Nephron progenitor cell (in vitro differentiated cells): ENCODE results near the gene CIDEB.

Experiments used
- DNase-seq: peaks from one replicate; pipeline ENCODE4 v3.0.0; 2021
- H3K27ac Mint-ChIP-seq: 2 replicates; pipeline ENCODE4 v1.8.0; 2021; ENCODE audit warnings: mild to moderate bottlenecking, moderate library complexity, mixed read lengths
- H3K27me3 Mint-ChIP-seq: 2 replicates; pipeline ENCODE4 v1.8.0; 2021; ENCODE audit warnings: mild to moderate bottlenecking, low read depth, mixed read lengths; ENCODE audit not compliant: poor library complexity
- H3K36me3 Mint-ChIP-seq: 2 replicates; pipeline ENCODE4 v1.8.0; 2021; ENCODE audit warnings: low read depth, mixed read lengths
- H3K4me1 Mint-ChIP-seq: 2 replicates; pipeline ENCODE4 v1.8.0; 2021; ENCODE audit warnings: mixed read lengths
- H3K4me3 Mint-ChIP-seq: 2 replicates; pipeline ENCODE4 v1.8.0; 2021; ENCODE audit warnings: mild to moderate bottlenecking, moderate library complexity, mixed read lengths
- H3K9me3 Mint-ChIP-seq: 2 replicates; pipeline ENCODE4 v1.8.0; 2021; ENCODE audit warnings: mild to moderate bottlenecking, moderate library complexity, mixed read lengths
- TF ChIP-seq, protein P1 (sequence below): fragments of 200-600 bp; sonication (generic); IDR thresholded peaks from 2 replicates; pipeline ENCODE4 v1.5.0; 2021; ENCODE audit warnings: antibody characterized with exemption

CIDEB gene

DNA sequence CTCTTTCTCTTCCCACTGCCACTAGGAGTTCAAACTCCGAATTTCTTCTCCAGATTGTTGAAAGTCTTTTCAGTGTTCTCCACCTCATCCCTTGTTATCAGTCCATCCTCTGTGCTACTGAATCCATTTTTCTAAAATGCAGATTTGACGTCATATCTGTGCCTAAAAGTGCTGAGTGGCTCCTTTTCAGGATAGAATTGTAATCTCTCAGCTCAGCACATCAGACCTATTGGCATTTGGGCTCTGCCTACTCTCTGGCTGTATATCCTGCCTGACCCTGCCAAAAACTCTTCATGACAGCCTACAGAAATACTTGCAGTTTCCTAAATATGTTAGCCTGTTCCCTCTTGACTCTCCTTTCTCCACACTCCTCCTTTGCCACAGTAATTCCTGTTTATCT, 35.3 kb downstream of the CIDEB start:
- H3K4me3 Mint-ChIP-seq: peak overlapping the region; percentile 87
- no peaks in the 10 kb centered on the region for H3K9me3 Mint-ChIP-seq
- no peak overlapping the region for H3K27ac Mint-ChIP-seq
- TF ChIP-seq, protein P1, sequence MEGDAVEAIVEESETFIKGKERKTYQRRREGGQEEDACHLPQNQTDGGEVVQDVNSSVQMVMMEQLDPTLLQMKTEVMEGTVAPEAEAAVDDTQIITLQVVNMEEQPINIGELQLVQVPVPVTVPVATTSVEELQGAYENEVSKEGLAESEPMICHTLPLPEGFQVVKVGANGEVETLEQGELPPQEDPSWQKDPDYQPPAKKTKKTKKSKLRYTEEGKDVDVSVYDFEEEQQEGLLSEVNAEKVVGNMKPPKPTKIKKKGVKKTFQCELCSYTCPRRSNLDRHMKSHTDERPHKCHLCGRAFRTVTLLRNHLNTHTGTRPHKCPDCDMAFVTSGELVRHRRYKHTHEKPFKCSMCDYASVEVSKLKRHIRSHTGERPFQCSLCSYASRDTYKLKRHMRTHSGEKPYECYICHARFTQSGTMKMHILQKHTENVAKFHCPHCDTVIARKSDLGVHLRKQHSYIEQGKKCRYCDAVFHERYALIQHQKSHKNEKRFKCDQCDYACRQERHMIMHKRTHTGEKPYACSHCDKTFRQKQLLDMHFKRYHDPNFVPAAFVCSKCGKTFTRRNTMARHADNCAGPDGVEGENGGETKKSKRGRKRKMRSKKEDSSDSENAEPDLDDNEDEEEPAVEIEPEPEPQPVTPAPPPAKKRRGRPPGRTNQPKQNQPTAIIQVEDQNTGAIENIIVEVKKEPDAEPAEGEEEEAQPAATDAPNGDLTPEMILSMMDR: no peak
- peaks cover 16% of the 10 kb centered on the region for H3K4me1 Mint-ChIP-seq
- no peak for DNase-seq
- H3K36me3 Mint-ChIP-seq: no peaks in the 10 kb centered on the region
- peaks cover 14% of the 10 kb centered on the region for H3K27me3 Mint-ChIP-seq

DNA sequence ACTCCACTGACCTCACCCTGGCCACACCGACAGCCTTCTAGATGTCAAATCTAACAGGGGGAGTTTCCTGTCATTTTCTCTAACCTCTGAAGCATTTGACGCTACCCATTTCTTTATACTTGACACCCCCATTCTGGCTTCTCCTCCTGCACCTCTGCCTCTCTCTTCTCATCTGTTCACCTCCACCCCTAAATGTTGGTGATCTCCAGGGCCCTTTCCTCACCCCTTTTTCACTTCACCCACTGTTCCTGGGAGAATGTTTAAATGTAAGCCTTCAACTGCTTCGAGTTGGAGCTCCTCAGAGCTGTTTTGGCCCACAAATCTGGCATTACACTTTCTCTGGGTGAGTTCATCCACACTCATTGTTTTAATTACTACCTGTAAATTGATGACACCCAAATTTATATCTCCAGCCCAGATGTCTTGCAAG, 35.9 kb downstream of the CIDEB start:
- no peak overlapping the region for H3K27ac Mint-ChIP-seq
- H3K4me3 Mint-ChIP-seq: peak overlapping the region; percentile 87
- H3K27me3 Mint-ChIP-seq: peaks cover 9% of the 10 kb centered on the region
- peaks cover 5% of the 10 kb centered on the region for H3K36me3 Mint-ChIP-seq
- no peak for DNase-seq
- TF ChIP-seq, protein P1: no peak
- H3K4me1 Mint-ChIP-seq: peaks cover 22% of the 10 kb centered on the region
- no peaks in the 10 kb centered on the region for H3K9me3 Mint-ChIP-seq

GRCh38 chr14:24271134-24271833, 36.5 kb downstream of the CIDEB start, which contains the start of gene RABGGTA:
Gene RABGGTA (minus strand): TSS chr14:24271597. CDS start chr14:24271115, 482 bp downstream.
- TF ChIP-seq, protein P1: peak; percentile 54
- H3K27me3 Mint-ChIP-seq: peaks cover 6% of the 10 kb centered on the region
- DNase-seq: peak; percentile 91
- H3K27ac Mint-ChIP-seq: peak within 1 kb of the TSS; percentile 89
- peak within 1 kb of the TSS; percentile 87 for H3K4me3 Mint-ChIP-seq
- H3K36me3 Mint-ChIP-seq: peaks cover 10% of the 10 kb centered on the region
- peaks cover 22% of the 10 kb centered on the region for H3K4me1 Mint-ChIP-seq
- no peaks in the 10 kb centered on the region for H3K9me3 Mint-ChIP-seq

DNA sequence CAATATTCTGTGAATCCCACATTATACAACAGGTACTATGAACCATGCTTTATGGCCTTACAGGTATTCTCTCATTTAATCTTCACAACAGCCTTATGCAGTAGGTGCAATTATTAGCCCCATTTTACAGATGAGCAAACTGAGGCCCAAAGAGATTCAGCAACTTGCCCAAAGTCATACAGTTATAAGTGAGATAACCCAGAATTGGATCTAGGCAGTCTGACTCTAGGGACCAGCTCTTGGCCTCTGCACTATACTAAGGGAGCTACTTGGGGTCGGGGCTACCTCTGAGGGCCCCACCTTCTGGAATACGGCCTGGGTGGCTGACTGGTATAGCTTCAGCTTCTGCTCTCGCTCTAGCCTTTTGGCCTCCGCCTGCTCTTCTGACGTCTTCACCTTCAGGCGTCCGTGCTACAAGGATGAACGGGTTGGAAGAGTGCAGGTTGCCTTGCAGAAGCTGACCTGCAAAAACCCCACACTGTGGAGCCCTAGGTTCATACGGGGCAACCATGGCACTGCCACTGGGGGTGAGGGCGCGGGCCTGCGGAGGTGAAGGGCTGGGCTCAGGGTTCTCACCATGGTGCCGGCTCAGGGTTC, 37.1 kb downstream of the CIDEB start:
- H3K27ac Mint-ChIP-seq: peak overlapping the region; percentile 89
- DNase-seq: no peak
- H3K4me3 Mint-ChIP-seq: peak overlapping the region; percentile 87
- TF ChIP-seq, protein P1: no peak
- peaks cover 22% of the 10 kb centered on the region for H3K4me1 Mint-ChIP-seq
- H3K27me3 Mint-ChIP-seq: peaks cover 6% of the 10 kb centered on the region
- no peaks in the 10 kb centered on the region for H3K9me3 Mint-ChIP-seq
- H3K36me3 Mint-ChIP-seq: peaks cover 10% of the 10 kb centered on the region

DNA sequence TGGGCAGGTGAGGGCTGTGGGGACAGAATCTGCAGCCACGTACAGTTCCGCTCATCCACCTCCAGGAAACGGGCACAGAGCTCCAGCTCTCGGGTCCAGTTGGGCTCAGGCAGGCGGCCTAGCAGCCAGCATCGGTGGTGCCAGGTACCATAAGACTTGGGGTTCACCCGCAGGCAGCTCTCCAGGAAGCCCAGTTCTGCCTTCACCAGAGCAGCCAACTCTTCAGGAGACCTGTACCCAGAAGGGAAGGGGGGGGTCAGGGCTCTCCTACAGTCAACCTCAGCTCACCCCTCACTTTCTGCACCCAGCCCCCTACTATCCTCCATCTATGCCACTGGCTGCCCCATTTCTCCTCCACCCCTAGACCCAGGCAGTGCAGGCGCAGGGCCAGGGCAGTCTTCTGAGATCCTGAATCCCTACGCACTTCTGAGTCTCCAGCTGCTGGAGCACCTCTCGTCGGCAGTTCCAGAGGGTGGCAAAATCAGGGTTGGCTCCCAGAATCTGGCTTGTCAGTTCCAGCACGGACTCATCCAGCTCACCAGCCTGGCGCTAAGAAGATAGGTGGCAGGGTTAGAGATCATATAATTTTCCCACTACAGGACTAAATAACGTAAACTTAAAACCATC, 37.8 kb downstream of the CIDEB start:
- Mint-ChIP-seq H3K4me3 (peak overlapping the region; percentile 87), H3K27me3 (peaks cover 6% of the 10 kb centered on the region)

More for the DNA sequence above, 37.8 kb downstream of the CIDEB start:
- Mint-ChIP-seq H3K27ac (no peak overlapping the region), H3K9me3 (no peaks in the 10 kb centered on the region), H3K4me1 (peaks cover 22% of the 10 kb centered on the region), H3K36me3 (peaks cover 10% of the 10 kb centered on the region)
- TF ChIP-seq, protein P1: no peak
- no peak for DNase-seq
